Psoas muscle (tissue), 8 donors: ENCODE data around the gene VWA5B2. TPM values are rescaled to one million over a fixed set of nuclear protein-coding genes. Genes with fewer than 3 reads are reported as not detected.

Experiments used
- ATAC-seq, 4 donors: fragments of 200-7000 bp; cut with Tn5 transposase; one replicate each; pipeline ENCODE4 v1.9.1; 2020; ENCODE audit warnings: moderate library complexity in 3 of 4, mild to moderate bottlenecking in 2 of 4
- DNase-seq, 2 donors: peaks; one replicate each; pipeline ENCODE4 v3.0.0-alpha.2; 2020
- H3K27ac ChIP-seq: fragments of 200-600 bp; one replicate; pipeline ENCODE4 v1.8.0; 2022
- H3K27me3 ChIP-seq, 3 donors: fragments of 200-600 bp in 1 of 3; one replicate each; pipeline versions ENCODE4 v1.6.1 to v1.8.0; 2013 to 2022; ENCODE audit warnings: low read length in 2 of 3, mild to moderate bottlenecking in 2 of 3, moderate library complexity in 1 of 3; ENCODE audit not compliant: insufficient read depth in 3 of 3
- H3K36me3 ChIP-seq, 2 donors: fragments of 200-600 bp in 1 of 2; one replicate each; pipeline versions ENCODE4 v1.6.1 to v1.8.0; 2013 to 2022; ENCODE audit warnings: low read depth in 1 of 2, mild to moderate bottlenecking in 1 of 2, moderate library complexity in 1 of 2; ENCODE audit not compliant: insufficient read depth in 1 of 2
- H3K4me1 ChIP-seq: fragments of 200-600 bp; one replicate; pipeline ENCODE4 v1.8.0; 2022
- H3K4me3 ChIP-seq: fragments of 200-600 bp; one replicate; pipeline ENCODE4 v1.8.0; 2022; ENCODE audit warnings: mild to moderate bottlenecking
- H3K9me3 ChIP-seq: fragments of 200-600 bp; one replicate; pipeline ENCODE4 v1.8.0; 2022
- WGBS, 3 donors: extraction: QIAGEN DNeasy Blood & Tissue Kit; methylation state at CpG; one replicate each; pipeline versions ENCODE4 v1.1.6 to v1.1.7; 2013; 5-methylcytosine and 5-hydroxymethylcytosine counted together
- intact Hi-C, 2 donors: fragments of 100-400 bp; cut with DNase I; formaldehyde crosslinking; loops; one replicate each; pipeline versions ENCODE4 v1.11.0 to v1.14.2; 2022
- polyA plus RNA-seq, 3 donors: library from polyadenylated mRNA; stranded (reverse); fragments of 200-250 nt; gene quantifications; one replicate each; pipeline ENCODE4 v1.2.3, GENCODE V29; 2013
- total RNA-seq, 4 donors: library from RNA; stranded (reverse); fragmentation: NEBNext Ultra II Directional in 2 of 4; extraction: Animal tissue kit (Norgen Biotek cat#: 25700) in 2 of 4; gene quantifications; one replicate each; pipeline versions ENCODE4 v1.2.1 to v1.2.4, GENCODE V29; 2021 to 2023
- TF ChIP-seq, protein P1 (sequence below): fragments of 200-600 bp; IDR thresholded peaks from one replicate; pipeline ENCODE4 v1.8.0; 2022; ENCODE audit warnings: antibody characterized with exemption
- donor health status: healthy with polysubstance abuse.
- donor health status: DM: no; HTN: no; CAD: no; lungs with moderate emphysema.
- donor health status: Bipolar disorder and iron deficiency.
- donor health status: healthy.
- donor health status: DM: yes; HTN: yes; CAD: no.
- donor health status: DM: no; HTN: no; CAD: no.
- donor health status: DM: no; HTN: no; CAD: no.
- donor health status: DM: yes; HTN: yes; CAD: no.

Gene VWA5B2
- total and polyA plus RNA-seq, 7 donors, result 0.03 to 0.26 (median 0.05) TPM; not detected in 3

GRCh38 chr3:184196536-184196935 lies 32.8 kb upstream of the VWA5B2 start:
- ATAC-seq, result peak; percentile 42 to 54 (median 46)
- TF ChIP-seq, protein P1, sequence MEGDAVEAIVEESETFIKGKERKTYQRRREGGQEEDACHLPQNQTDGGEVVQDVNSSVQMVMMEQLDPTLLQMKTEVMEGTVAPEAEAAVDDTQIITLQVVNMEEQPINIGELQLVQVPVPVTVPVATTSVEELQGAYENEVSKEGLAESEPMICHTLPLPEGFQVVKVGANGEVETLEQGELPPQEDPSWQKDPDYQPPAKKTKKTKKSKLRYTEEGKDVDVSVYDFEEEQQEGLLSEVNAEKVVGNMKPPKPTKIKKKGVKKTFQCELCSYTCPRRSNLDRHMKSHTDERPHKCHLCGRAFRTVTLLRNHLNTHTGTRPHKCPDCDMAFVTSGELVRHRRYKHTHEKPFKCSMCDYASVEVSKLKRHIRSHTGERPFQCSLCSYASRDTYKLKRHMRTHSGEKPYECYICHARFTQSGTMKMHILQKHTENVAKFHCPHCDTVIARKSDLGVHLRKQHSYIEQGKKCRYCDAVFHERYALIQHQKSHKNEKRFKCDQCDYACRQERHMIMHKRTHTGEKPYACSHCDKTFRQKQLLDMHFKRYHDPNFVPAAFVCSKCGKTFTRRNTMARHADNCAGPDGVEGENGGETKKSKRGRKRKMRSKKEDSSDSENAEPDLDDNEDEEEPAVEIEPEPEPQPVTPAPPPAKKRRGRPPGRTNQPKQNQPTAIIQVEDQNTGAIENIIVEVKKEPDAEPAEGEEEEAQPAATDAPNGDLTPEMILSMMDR, result no peak
- Histone ChIP-seq H3K9me3 (no peaks in the 10 kb centered on the region), H3K27me3 (no peaks in the 10 kb centered on the region), H3K36me3 (peaks cover 4 to 54% of the 10 kb centered on the region in 2 donors), H3K4me3 (no peak overlapping the region), H3K4me1 (no peaks in the 10 kb centered on the region), H3K27ac (no peak overlapping the region)
- intact Hi-C loops, result no loop called here
- 82 to 87% (median 82%) methylated on average over 6 of the region's 6 CpGs for WGBS, 3 donors
- no peak for DNase-seq

DNA sequence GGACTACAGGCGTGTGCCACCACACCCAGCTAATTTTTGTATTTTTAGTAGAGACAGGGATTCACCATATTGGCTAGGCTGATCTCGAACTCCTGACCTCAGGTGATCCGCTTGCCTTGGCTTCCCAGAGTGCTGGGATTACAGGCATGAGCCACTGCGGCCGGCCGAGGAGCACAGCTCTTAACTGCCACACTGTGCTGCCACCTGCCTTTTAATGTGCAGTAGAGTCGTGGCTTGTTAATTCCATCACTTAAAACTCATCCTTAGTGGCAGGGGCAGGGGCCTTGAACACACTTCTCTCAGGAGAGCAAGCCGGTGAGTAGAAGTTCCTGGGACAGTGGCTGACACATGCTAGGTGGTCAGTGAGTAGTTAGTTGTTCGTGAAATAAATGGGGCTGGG lies 30.9 kb upstream of the VWA5B2 start:
- 77 to 80% (median 78%) methylated on average over 9 of the region's 9 CpGs for WGBS, 3 donors
- TF ChIP-seq, protein P1, result no peak
- intact Hi-C loops, result no loop called here
- Histone ChIP-seq H3K27me3 (no peaks in the 10 kb centered on the region), H3K36me3 (peaks cover 0 to 35% of the 10 kb centered on the region in 2 donors), H3K4me1 (no peaks in the 10 kb centered on the region), H3K27ac (no peak overlapping the region), H3K9me3 (no peaks in the 10 kb centered on the region), H3K4me3 (no peak overlapping the region)
- ATAC-seq (no peak), DNase-seq (no peak)

DNA sequence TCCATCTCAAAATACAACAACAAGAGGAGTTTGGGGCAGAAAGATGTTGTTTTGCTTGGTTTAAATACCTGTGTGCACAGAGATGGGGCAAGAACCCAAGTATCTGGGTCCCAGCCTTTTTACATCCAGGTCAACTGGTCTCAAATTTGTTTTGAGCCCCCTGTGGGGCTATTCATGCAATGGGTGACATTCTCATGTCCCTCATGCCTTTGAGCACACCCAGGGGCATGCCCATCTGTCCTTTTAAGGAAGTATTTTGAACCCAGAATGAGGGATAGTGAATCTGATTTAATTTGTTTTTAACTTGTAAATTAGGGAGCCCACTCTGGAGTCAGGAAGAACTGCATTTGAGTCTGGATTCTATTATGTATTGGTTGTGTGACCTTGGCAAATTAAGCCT lies 28.6 kb upstream of the VWA5B2 start:
- TF ChIP-seq, protein P1, result no peak
- Histone ChIP-seq H3K27ac (no peak overlapping the region), H3K27me3 (peaks cover 0 to 2% (median 0%) of the 10 kb centered on the region in 3 donors), H3K9me3 (no peaks in the 10 kb centered on the region), H3K4me1 (no peaks in the 10 kb centered on the region), H3K36me3 (peaks cover 0 to 11% of the 10 kb centered on the region in 2 donors), H3K4me3 (no peak overlapping the region)
- DNase-seq, result no peak
- intact Hi-C loops, result no loop called here
- ATAC-seq, result no peak

DNA sequence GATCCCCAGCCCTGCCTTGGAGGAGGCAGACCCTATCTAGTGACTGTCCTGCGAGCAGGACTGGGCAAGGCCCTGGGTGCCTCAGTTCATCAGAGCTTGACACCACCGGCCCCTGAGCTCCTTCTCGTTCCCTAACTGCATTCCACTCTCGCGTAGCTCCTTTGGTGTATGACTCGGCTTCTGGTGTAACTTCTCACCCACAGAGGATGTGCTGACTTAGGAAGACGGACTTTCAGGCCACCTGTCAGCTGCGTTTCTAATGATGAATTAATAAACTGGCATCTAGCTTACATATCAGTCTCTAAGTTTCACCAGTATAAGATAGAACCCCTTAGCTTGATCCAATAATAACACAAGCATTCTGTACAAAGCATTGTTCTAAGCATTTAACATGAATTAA lies 25.9 kb upstream of the VWA5B2 start:
- no peak overlapping the region for H3K27ac ChIP-seq
- ATAC-seq (no peak), DNase-seq (no peak)
- TF ChIP-seq, protein P1, result no peak
- H3K9me3 ChIP-seq, result no peaks in the 10 kb centered on the region
- intact Hi-C loops, result no loop called here
- H3K36me3 ChIP-seq, result no peaks in the 10 kb centered on the region
- peaks cover 0 to 5% (median 2%) of the 10 kb centered on the region in 3 donors for H3K27me3 ChIP-seq
- no peak overlapping the region for H3K4me3 ChIP-seq
- no peaks in the 10 kb centered on the region for H3K4me1 ChIP-seq
- WGBS, 3 donors, result 59 to 68% (median 65%) methylated on average over 8 of the region's 8 CpGs
